GM23338 (cell line): ENCODE data around the gene ITGA1.

ENCODE experiments used
- CREB1 ChIP-seq: fragments of 250-450 bp; sonication (Bioruptor Pico); IDR thresholded peaks from 2 replicates; pipeline ENCODE4 v1.5.0; 2020; ENCODE audit warnings: low read depth, mild to moderate bottlenecking, moderate library complexity
- EZH2 ChIP-seq: fragments of 200-600 bp; sonication (generic); IDR thresholded peaks from one replicate; pipeline ENCODE4 v1.8.0; 2017; ENCODE audit warnings: antibody characterized with exemption, mild to moderate bottlenecking, low read depth; ENCODE audit not compliant: unreplicated experiment
- EZH2phosphoT487 ChIP-seq: fragments of 200-600 bp; sonication (generic); IDR thresholded peaks from one replicate; pipeline ENCODE4 v1.8.1; 2018; ENCODE audit warnings: antibody characterized with exemption; ENCODE audit not compliant: unreplicated experiment
- JUNB ChIP-seq: IDR thresholded peaks from one replicate; pipeline ENCODE4 v1.6.1; 2016; ENCODE audit warnings: antibody characterized with exemption; ENCODE audit not compliant: unreplicated experiment
- NANOG ChIP-seq: IDR thresholded peaks from 2 replicates; pipeline ENCODE4 v1.6.1; 2016; ENCODE audit warnings: antibody characterized with exemption, borderline replicate concordance
- POLR2AphosphoS5 ChIP-seq: IDR thresholded peaks from 2 replicates; pipeline ENCODE4 v1.6.1; 2016; ENCODE audit warnings: antibody characterized with exemption, low read depth
- ZNF114 ChIP-seq: fragments of 250-450 bp; sonication (Bioruptor Pico); IDR thresholded peaks from 2 replicates; pipeline ENCODE4 v1.5.0; 2020; ENCODE audit warnings: mild to moderate bottlenecking, moderate library complexity
- TF ChIP-seq, protein P1 (sequence below), 2 experiments: fragments of 200-600 bp in 1 of 2; sonication (generic) in 1 of 2; conservative IDR thresholded peaks; 2 replicates each; pipeline versions ENCODE4 v1.5.1 to v1.6.1; 2016 to 2017; ENCODE audit warnings: antibody characterized with exemption in 2 of 2, low read depth in 2 of 2, mild to moderate bottlenecking in 2 of 2, moderate library complexity in 1 of 2
- TF ChIP-seq, protein P2 (sequence below): fragments of 250-450 bp; sonication (Bioruptor Pico); IDR thresholded peaks from 2 replicates; pipeline ENCODE4 v1.5.0; 2020; ENCODE audit warnings: mild to moderate bottlenecking, moderate library complexity
- TF ChIP-seq, protein P3 (sequence below): IDR thresholded peaks from one replicate; pipeline ENCODE4 v1.6.1; 2018; ENCODE audit warnings: antibody characterized with exemption; ENCODE audit not compliant: unreplicated experiment
- TF ChIP-seq, protein P4 (sequence below): IDR thresholded peaks from 2 replicates; pipeline ENCODE4 v1.6.1; 2016; ENCODE audit warnings: antibody characterized with exemption

DNA sequence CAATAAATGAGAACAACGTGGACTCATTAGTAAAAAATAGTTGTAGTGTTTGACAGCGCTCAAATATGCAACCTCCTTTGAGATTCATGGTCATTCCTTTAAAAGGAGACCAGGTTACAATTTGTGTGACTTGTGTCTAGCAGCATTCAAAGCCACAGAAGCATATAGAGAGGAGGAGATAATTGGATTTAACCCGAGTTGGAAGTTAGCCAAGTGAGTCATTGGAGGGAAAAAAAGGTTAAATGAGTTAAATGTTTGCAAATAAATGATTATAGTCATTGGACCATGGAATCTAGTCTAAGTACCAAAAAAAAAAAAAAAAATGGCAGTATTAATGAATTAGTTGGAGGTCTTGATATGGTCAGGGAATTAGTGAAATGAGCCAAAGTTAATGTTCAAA is 90.9 kb downstream of the ITGA1 start:
- TF ChIP-seq, protein P1, sequence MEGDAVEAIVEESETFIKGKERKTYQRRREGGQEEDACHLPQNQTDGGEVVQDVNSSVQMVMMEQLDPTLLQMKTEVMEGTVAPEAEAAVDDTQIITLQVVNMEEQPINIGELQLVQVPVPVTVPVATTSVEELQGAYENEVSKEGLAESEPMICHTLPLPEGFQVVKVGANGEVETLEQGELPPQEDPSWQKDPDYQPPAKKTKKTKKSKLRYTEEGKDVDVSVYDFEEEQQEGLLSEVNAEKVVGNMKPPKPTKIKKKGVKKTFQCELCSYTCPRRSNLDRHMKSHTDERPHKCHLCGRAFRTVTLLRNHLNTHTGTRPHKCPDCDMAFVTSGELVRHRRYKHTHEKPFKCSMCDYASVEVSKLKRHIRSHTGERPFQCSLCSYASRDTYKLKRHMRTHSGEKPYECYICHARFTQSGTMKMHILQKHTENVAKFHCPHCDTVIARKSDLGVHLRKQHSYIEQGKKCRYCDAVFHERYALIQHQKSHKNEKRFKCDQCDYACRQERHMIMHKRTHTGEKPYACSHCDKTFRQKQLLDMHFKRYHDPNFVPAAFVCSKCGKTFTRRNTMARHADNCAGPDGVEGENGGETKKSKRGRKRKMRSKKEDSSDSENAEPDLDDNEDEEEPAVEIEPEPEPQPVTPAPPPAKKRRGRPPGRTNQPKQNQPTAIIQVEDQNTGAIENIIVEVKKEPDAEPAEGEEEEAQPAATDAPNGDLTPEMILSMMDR (conservative IDR thresholded peaks at IDR 0.05; ENCODE audit: low read depth in 2 of 2), result no peak
- TF ChIP-seq EZH2phosphoT487 (no peak), POLR2AphosphoS5 (no peak), EZH2 (no peak), JUNB (no peak), CREB1 (no peak), NANOG (no peak), ZNF114 (no peak)
- TF ChIP-seq, protein P2, sequence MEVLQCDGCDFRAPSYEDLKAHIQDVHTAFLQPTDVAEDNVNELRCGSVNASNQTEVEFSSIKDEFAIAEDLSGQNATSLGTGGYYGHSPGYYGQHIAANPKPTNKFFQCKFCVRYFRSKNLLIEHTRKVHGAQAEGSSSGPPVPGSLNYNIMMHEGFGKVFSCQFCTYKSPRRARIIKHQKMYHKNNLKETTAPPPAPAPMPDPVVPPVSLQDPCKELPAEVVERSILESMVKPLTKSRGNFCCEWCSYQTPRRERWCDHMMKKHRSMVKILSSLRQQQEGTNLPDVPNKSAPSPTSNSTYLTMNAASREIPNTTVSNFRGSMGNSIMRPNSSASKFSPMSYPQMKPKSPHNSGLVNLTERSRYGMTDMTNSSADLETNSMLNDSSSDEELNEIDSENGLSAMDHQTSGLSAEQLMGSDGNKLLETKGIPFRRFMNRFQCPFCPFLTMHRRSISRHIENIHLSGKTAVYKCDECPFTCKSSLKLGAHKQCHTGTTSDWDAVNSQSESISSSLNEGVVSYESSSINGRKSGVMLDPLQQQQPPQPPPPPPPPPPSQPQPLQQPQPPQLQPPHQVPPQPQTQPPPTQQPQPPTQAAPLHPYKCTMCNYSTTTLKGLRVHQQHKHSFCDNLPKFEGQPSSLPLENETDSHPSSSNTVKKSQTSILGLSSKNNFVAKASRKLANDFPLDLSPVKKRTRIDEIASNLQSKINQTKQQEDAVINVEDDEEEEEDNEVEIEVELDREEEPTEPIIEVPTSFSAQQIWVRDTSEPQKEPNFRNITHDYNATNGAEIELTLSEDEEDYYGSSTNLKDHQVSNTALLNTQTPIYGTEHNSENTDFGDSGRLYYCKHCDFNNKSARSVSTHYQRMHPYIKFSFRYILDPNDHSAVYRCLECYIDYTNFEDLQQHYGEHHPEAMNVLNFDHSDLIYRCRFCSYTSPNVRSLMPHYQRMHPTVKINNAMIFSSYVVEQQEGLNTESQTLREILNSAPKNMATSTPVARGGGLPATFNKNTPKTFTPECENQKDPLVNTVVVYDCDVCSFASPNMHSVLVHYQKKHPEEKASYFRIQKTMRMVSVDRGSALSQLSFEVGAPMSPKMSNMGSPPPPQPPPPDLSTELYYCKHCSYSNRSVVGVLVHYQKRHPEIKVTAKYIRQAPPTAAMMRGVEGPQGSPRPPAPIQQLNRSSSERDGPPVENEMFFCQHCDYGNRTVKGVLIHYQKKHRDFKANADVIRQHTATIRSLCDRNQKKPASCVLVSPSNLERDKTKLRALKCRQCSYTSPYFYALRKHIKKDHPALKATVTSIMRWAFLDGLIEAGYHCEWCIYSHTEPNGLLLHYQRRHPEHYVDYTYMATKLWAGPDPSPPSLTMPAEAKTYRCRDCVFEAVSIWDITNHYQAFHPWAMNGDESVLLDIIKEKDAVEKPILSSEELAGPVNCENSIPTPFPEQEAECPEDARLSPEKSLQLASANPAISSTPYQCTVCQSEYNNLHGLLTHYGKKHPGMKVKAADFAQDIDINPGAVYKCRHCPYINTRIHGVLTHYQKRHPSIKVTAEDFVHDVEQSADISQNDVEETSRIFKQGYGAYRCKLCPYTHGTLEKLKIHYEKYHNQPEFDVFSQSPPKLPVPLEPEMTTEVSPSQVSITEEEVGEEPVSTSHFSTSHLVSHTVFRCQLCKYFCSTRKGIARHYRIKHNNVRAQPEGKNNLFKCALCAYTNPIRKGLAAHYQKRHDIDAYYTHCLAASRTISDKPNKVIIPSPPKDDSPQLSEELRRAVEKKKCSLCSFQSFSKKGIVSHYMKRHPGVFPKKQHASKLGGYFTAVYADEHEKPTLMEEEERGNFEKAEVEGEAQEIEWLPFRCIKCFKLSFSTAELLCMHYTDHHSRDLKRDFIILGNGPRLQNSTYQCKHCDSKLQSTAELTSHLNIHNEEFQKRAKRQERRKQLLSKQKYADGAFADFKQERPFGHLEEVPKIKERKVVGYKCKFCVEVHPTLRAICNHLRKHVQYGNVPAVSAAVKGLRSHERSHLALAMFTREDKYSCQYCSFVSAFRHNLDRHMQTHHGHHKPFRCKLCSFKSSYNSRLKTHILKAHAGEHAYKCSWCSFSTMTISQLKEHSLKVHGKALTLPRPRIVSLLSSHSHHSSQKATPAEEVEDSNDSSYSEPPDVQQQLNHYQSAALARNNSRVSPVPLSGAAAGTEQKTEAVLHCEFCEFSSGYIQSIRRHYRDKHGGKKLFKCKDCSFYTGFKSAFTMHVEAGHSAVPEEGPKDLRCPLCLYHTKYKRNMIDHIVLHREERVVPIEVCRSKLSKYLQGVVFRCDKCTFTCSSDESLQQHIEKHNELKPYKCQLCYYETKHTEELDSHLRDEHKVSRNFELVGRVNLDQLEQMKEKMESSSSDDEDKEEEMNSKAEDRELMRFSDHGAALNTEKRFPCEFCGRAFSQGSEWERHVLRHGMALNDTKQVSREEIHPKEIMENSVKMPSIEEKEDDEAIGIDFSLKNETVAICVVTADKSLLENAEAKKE (CRISPR knock-in tag), result no peak
- TF ChIP-seq, protein P3, sequence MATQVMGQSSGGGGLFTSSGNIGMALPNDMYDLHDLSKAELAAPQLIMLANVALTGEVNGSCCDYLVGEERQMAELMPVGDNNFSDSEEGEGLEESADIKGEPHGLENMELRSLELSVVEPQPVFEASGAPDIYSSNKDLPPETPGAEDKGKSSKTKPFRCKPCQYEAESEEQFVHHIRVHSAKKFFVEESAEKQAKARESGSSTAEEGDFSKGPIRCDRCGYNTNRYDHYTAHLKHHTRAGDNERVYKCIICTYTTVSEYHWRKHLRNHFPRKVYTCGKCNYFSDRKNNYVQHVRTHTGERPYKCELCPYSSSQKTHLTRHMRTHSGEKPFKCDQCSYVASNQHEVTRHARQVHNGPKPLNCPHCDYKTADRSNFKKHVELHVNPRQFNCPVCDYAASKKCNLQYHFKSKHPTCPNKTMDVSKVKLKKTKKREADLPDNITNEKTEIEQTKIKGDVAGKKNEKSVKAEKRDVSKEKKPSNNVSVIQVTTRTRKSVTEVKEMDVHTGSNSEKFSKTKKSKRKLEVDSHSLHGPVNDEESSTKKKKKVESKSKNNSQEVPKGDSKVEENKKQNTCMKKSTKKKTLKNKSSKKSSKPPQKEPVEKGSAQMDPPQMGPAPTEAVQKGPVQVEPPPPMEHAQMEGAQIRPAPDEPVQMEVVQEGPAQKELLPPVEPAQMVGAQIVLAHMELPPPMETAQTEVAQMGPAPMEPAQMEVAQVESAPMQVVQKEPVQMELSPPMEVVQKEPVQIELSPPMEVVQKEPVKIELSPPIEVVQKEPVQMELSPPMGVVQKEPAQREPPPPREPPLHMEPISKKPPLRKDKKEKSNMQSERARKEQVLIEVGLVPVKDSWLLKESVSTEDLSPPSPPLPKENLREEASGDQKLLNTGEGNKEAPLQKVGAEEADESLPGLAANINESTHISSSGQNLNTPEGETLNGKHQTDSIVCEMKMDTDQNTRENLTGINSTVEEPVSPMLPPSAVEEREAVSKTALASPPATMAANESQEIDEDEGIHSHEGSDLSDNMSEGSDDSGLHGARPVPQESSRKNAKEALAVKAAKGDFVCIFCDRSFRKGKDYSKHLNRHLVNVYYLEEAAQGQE, result no peak
- TF ChIP-seq, protein P4, sequence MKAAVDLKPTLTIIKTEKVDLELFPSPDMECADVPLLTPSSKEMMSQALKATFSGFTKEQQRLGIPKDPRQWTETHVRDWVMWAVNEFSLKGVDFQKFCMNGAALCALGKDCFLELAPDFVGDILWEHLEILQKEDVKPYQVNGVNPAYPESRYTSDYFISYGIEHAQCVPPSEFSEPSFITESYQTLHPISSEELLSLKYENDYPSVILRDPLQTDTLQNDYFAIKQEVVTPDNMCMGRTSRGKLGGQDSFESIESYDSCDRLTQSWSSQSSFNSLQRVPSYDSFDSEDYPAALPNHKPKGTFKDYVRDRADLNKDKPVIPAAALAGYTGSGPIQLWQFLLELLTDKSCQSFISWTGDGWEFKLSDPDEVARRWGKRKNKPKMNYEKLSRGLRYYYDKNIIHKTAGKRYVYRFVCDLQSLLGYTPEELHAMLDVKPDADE, result no peak
